CD4-positive, alpha-beta T cell treated with Interferon alpha-2 for 1 hour (primary cell): ENCODE data around the gene FAM131A.

Source experiments
- DNase-seq, 2 donors: peaks; one replicate each; pipeline ENCODE4 v3.0.0-alpha.2; 2020 to 2022

The FAM131A gene

GRCh38 chr3:184337399-184337714 lies at the start of gene FAM131A:
Gene FAM131A (plus strand): TSS chr3:184337600. CDS start chr3:184337631, 31 bp downstream.
- DNase-seq, result no peak

- DNase-seq, result peak; percentile 33 to 61
Observed at GRCh38 chr3:184289426-184289938, 47.9 kb upstream of the FAM131A start.

GRCh38 chr3:184290331-184290730 lies 47.1 kb upstream of the FAM131A start:
- DNase-seq, result no peak

GRCh38 chr3:184291044-184291737 lies 46.2 kb upstream of the FAM131A start:
- DNase-seq, result no peak

- no peak for DNase-seq
Observed at GRCh38 chr3:184291738-184292445, 45.5 kb upstream of the FAM131A start.

GRCh38 chr3:184295771-184296170 lies 41.6 kb upstream of the FAM131A start:
- DNase-seq, result no peak

GRCh38 chr3:184296616-184297015 lies 40.8 kb upstream of the FAM131A start:
- no peak for DNase-seq

GRCh38 chr3:184298759-184299487 lies 38.5 kb upstream of the FAM131A start, which contains the start of gene PSMD2:
Gene PSMD2 (plus strand): TSS chr3:184299241. CDS start chr3:184299267, 26 bp downstream.
- peak; percentile 98 to 99 for DNase-seq

GRCh38 chr3:184299488-184300377 lies 37.7 kb upstream of the FAM131A start:
- DNase-seq, result no peak

- DNase-seq, result no peak
Observed at GRCh38 chr3:184300378-184300720, 37.1 kb upstream of the FAM131A start.

- DNase-seq, result peak in 1 of 2 donors; percentile 25
Observed at GRCh38 chr3:184305577-184305976, 31.8 kb upstream of the FAM131A start.

- DNase-seq, result no peak
Observed at GRCh38 chr3:184306341-184306972, 30.9 kb upstream of the FAM131A start.

GRCh38 chr3:184307915-184308314 lies 29.5 kb upstream of the FAM131A start:
- no peak for DNase-seq

GRCh38 chr3:184308744-184309143 lies 28.7 kb upstream of the FAM131A start:
- DNase-seq, result no peak

GRCh38 chr3:184311633-184312032 lies 25.8 kb upstream of the FAM131A start:
- DNase-seq, result no peak

- DNase-seq, result peak; percentile 93 to 95
Observed at GRCh38 chr3:184314363-184314699, 23.1 kb upstream of the FAM131A start, which contains the start of gene EIF4G1. Gene EIF4G1 (plus strand): TSS chr3:184314606. CDS start chr3:184315797, 1,191 bp downstream.

- DNase-seq, result peak; percentile 80 to 85
Observed at GRCh38 chr3:184314700-184315542, 22.5 kb upstream of the FAM131A start.

GRCh38 chr3:184315543-184315867 lies 21.9 kb upstream of the FAM131A start:
- no peak for DNase-seq

GRCh38 chr3:184315871-184316661 lies 21.3 kb upstream of the FAM131A start:
- peak in 1 of 2 donors; percentile 33 for DNase-seq

- DNase-seq, result no peak
Observed at GRCh38 chr3:184316792-184317191, 20.6 kb upstream of the FAM131A start.
